Measurements from ENCODE around the gene DLG2.

Gene DLG2

GRCh38 chr11:84497181-84497580 lies 1130.0 kb downstream of the DLG2 start:
- no peak overlapping the region for H3K4me3 ChIP-seq (replicated peaks; ENCODE audit: insufficient read depth, low read length)
- no peaks in the 10 kb centered on the region for H3K27me3 ChIP-seq (ENCODE audit: insufficient read depth, poor library complexity, severe bottlenecking)
- TF ChIP-seq, protein P1, sequence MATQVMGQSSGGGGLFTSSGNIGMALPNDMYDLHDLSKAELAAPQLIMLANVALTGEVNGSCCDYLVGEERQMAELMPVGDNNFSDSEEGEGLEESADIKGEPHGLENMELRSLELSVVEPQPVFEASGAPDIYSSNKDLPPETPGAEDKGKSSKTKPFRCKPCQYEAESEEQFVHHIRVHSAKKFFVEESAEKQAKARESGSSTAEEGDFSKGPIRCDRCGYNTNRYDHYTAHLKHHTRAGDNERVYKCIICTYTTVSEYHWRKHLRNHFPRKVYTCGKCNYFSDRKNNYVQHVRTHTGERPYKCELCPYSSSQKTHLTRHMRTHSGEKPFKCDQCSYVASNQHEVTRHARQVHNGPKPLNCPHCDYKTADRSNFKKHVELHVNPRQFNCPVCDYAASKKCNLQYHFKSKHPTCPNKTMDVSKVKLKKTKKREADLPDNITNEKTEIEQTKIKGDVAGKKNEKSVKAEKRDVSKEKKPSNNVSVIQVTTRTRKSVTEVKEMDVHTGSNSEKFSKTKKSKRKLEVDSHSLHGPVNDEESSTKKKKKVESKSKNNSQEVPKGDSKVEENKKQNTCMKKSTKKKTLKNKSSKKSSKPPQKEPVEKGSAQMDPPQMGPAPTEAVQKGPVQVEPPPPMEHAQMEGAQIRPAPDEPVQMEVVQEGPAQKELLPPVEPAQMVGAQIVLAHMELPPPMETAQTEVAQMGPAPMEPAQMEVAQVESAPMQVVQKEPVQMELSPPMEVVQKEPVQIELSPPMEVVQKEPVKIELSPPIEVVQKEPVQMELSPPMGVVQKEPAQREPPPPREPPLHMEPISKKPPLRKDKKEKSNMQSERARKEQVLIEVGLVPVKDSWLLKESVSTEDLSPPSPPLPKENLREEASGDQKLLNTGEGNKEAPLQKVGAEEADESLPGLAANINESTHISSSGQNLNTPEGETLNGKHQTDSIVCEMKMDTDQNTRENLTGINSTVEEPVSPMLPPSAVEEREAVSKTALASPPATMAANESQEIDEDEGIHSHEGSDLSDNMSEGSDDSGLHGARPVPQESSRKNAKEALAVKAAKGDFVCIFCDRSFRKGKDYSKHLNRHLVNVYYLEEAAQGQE (IDR thresholded peaks at IDR 0.05; ENCODE audit: insufficient replicate concordance, low read depth), result no peak
- TF ChIP-seq POLR2AphosphoS5 (IDR thresholded peaks at IDR 0.05; ENCODE audit: low read depth) (no peak), CTCF (IDR thresholded peaks at IDR 0.05; ENCODE audit: insufficient read depth, low read length) (no peak), GABPA (IDR thresholded peaks at IDR 0.05; ENCODE audit: low read depth) (no peak), SPI1 (IDR thresholded peaks at IDR 0.05; ENCODE audit: borderline replicate concordance, low read depth) (no peak)
- DNase-seq (ENCODE audit: low read depth in 1 of 2, low spot score in 1 of 2), result no peak
- H3K27ac ChIP-seq (replicated peaks), result no peak overlapping the region

GRCh38 chr11:84496122-84496521 lies 1131.0 kb downstream of the DLG2 start:
- no peaks in the 10 kb centered on the region for H3K27me3 ChIP-seq (ENCODE audit: insufficient read depth, poor library complexity, severe bottlenecking)
- TF ChIP-seq CTCF (IDR thresholded peaks at IDR 0.05; ENCODE audit: insufficient read depth, low read length), result no peak
- TF ChIP-seq, protein P1 (IDR thresholded peaks at IDR 0.05; ENCODE audit: insufficient replicate concordance, low read depth), result no peak
- TF ChIP-seq GABPA (IDR thresholded peaks at IDR 0.05; ENCODE audit: low read depth), result no peak
- TF ChIP-seq SPI1 (IDR thresholded peaks at IDR 0.05; ENCODE audit: borderline replicate concordance, low read depth), result no peak
- TF ChIP-seq POLR2AphosphoS5 (IDR thresholded peaks at IDR 0.05; ENCODE audit: low read depth), result no peak
- H3K27ac ChIP-seq (replicated peaks), result no peak overlapping the region
- H3K4me3 ChIP-seq (replicated peaks; ENCODE audit: insufficient read depth, low read length), result no peak overlapping the region
- no peak for DNase-seq (ENCODE audit: low read depth in 1 of 2, low spot score in 1 of 2)

DNA sequence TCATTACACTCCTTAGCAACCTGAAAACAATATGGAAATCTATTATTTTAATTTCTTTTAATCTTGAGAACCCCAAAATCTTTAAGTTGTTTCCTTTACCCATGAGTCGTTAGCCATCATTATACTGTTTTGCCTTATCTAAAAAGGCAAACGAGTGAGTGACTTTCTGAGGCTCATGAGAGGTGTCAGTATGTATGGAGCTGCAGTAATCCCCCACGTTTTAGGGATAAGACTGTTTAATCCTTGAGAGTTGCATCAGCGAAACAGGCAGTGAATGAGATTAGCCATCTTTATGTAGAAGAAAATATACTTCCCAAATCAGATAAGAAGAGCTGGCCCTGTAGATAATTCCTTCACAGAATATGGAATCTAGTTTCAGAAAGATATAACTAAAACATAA lies 1147.0 kb downstream of the DLG2 start:
- TF ChIP-seq POLR2AphosphoS5 (IDR thresholded peaks at IDR 0.05; ENCODE audit: low read depth) (no peak), SPI1 (IDR thresholded peaks at IDR 0.05; ENCODE audit: borderline replicate concordance, low read depth) (no peak), CTCF (IDR thresholded peaks at IDR 0.05; ENCODE audit: insufficient read depth, low read length) (no peak), GABPA (IDR thresholded peaks at IDR 0.05; ENCODE audit: low read depth) (no peak)
- TF ChIP-seq, protein P1 (IDR thresholded peaks at IDR 0.05; ENCODE audit: insufficient replicate concordance, low read depth), result no peak
- DNase-seq (ENCODE audit: low read depth in 1 of 2, low spot score in 1 of 2), result no peak
- Histone ChIP-seq H3K27ac (replicated peaks) (no peak overlapping the region), H3K4me3 (replicated peaks; ENCODE audit: insufficient read depth, low read length) (no peak overlapping the region), H3K27me3 (ENCODE audit: insufficient read depth, poor library complexity, severe bottlenecking) (no peaks in the 10 kb centered on the region)
